Measurements from ENCODE around the gene CCDC57. TPM values are rescaled to one million over a fixed set of nuclear protein-coding genes. Genes with fewer than 3 reads are reported as not detected.

CCDC57 gene
- total RNA-seq, 2 donors from 2014 or later, result 19.4 to 58.1 TPM

GRCh38 chr17:82241926-82242697, 29.5 kb upstream of the CCDC57 start:
- H3K4me1 ChIP-seq (ENCODE audit: control insufficient read depth in 1 of 2, low read depth in 2 of 2), result peaks cover 46 to 67% of the 10 kb centered on the region in 2 donors

GRCh38 chr17:82241183-82241925, 28.7 kb upstream of the CCDC57 start:
- ATAC-seq (ENCODE audit: insufficient number of reproducible peaks, low FRiP score, low read depth) (peak; percentile 24), DNase-seq (ENCODE audit: low spot score) (peak; percentile 70)
- Histone ChIP-seq H3K27me3 (replicated peaks; ENCODE audit: insufficient read depth) (no peaks in the 10 kb centered on the region), H3K4me1 (ENCODE audit: control insufficient read depth in 1 of 2, low read depth in 2 of 2) (peaks cover 44 to 63% of the 10 kb centered on the region in 2 donors), H3K4me3 (peak overlapping the region; percentile 21), H3K27ac (peak overlapping the region; percentile 59 to 81), H3K9me3 (no peaks in the 10 kb centered on the region), H3K36me3 (peaks cover 32% of the 10 kb centered on the region)
- no peak for TF ChIP-seq CTCF (IDR thresholded peaks at IDR 0.05)

More at GRCh38 chr17:82241926-82242697, 29.5 kb upstream of the CCDC57 start:
- Histone ChIP-seq H3K9me3 (no peaks in the 10 kb centered on the region), H3K4me3 (no peak overlapping the region), H3K36me3 (peaks cover 33% of the 10 kb centered on the region), H3K27ac (peak overlapping the region; percentile 59 to 81), H3K27me3 (replicated peaks; ENCODE audit: insufficient read depth) (no peaks in the 10 kb centered on the region)
- ATAC-seq (ENCODE audit: insufficient number of reproducible peaks, low FRiP score, low read depth) (no peak), DNase-seq (ENCODE audit: low spot score) (no peak)
- TF ChIP-seq CTCF (IDR thresholded peaks at IDR 0.05), result no peak

GRCh38 chr17:82240506-82241182, 28.0 kb upstream of the CCDC57 start:
- ATAC-seq (ENCODE audit: insufficient number of reproducible peaks, low FRiP score, low read depth) (no peak), DNase-seq (ENCODE audit: low spot score) (no peak)
- Histone ChIP-seq H3K9me3 (no peaks in the 10 kb centered on the region), H3K4me3 (no peak overlapping the region), H3K27ac (peak overlapping the region; percentile 59 to 81), H3K36me3 (peaks cover 26% of the 10 kb centered on the region), H3K27me3 (replicated peaks; ENCODE audit: insufficient read depth) (no peaks in the 10 kb centered on the region), H3K4me1 (ENCODE audit: control insufficient read depth in 1 of 2, low read depth in 2 of 2) (peaks cover 52 to 70% of the 10 kb centered on the region in 2 donors)
- no peak for TF ChIP-seq CTCF (IDR thresholded peaks at IDR 0.05)

- Histone ChIP-seq H3K27me3 (replicated peaks; ENCODE audit: insufficient read depth) (no peaks in the 10 kb centered on the region), H3K36me3 (peaks cover 20% of the 10 kb centered on the region), H3K9me3 (no peaks in the 10 kb centered on the region), H3K27ac (peak overlapping the region; percentile 59 to 81), H3K4me1 (ENCODE audit: control insufficient read depth in 1 of 2, low read depth in 2 of 2) (peaks cover 52 to 70% of the 10 kb centered on the region in 2 donors), H3K4me3 (no peak overlapping the region)
- no peak for DNase-seq (ENCODE audit: low spot score)
- ATAC-seq (ENCODE audit: insufficient number of reproducible peaks, low FRiP score, low read depth), result no peak
- TF ChIP-seq CTCF (IDR thresholded peaks at IDR 0.05), result no peak
Observed at GRCh38 chr17:82239926-82240505, 27.4 kb upstream of the CCDC57 start.
